A673 (cell line): ENCODE results near the gene GULP1. TPM values are rescaled to one million over a fixed set of nuclear protein-coding genes. Genes with fewer than 3 reads are reported as not detected.

Experiments
- BruUV-seq: library from RNA; stranded (reverse); fragments of 400-500 nt; replicated peaks from 2 replicates; lab custom pipeline; 2021; lab: Mats Ljungman, UMichigan
- CTCF ChIA-PET: fragments of 300-600 bp; sonication (Branson Sonifier 250); formaldehyde crosslinking; loops from one replicate; lab custom pipeline; 2022; ENCODE audit warnings: antibody characterized with exemption; lab: Charles Lee
- POLR2A ChIA-PET: fragments of 300-600 bp; sonication (Branson Sonifier 250); formaldehyde crosslinking; loops from one replicate; lab custom pipeline; 2022; ENCODE audit warnings: antibody characterized with exemption; ENCODE audit not compliant: low non-redundant PET; lab: Charles Lee
- DNase-seq: peaks from one replicate; pipeline ENCODE4 v3.0.0-alpha.2; 2015; ENCODE audit warnings: low spot score
- H3K27ac ChIP-seq: fragments of 200-600 bp; sonication (generic); 2 replicates; pipeline ENCODE4 v1.5.1; 2016; ENCODE audit warnings: mixed run types, low read depth, mild to moderate bottlenecking, mixed read lengths, antibody characterized with exemption, low read length; ENCODE audit not compliant: poor library complexity, severe bottlenecking
- H3K27me3 ChIP-seq: fragments of 200-600 bp; sonication (generic); replicated peaks from 2 replicates; pipeline ENCODE4 v1.6.1; 2017; ENCODE audit warnings: mixed run types, low read depth, mild to moderate bottlenecking, mixed read lengths, antibody characterized with exemption, low read length; ENCODE audit not compliant: insufficient read depth, poor library complexity
- H3K36me3 ChIP-seq: fragments of 200-600 bp; sonication (generic); 2 replicates; pipeline ENCODE4 v1.6.1; 2016; ENCODE audit warnings: mixed run types, mild to moderate bottlenecking, mixed read lengths, antibody characterized with exemption, low read length; ENCODE audit not compliant: insufficient read depth, poor library complexity, severe bottlenecking
- H3K4me1 ChIP-seq: fragments of 200-600 bp; sonication (generic); 2 replicates; pipeline ENCODE4 v1.6.1; 2017; ENCODE audit warnings: mixed run types, mild to moderate bottlenecking, mixed read lengths, antibody characterized with exemption, low read length; ENCODE audit not compliant: insufficient read depth, poor library complexity, severe bottlenecking
- H3K4me3 ChIP-seq: fragments of 200-600 bp; sonication (generic); 2 replicates; pipeline ENCODE4 v1.5.1; 2016; ENCODE audit warnings: low read depth, mixed run types, mild to moderate bottlenecking, mixed read lengths, low read length; ENCODE audit not compliant: poor library complexity, severe bottlenecking
- H3K9me3 ChIP-seq: fragments of 200-600 bp; sonication (generic); 2 replicates; pipeline ENCODE4 v1.6.1; 2016; ENCODE audit warnings: mixed run types, low read depth, mild to moderate bottlenecking, mixed read lengths, antibody characterized with exemption, low read length; ENCODE audit not compliant: poor library complexity, severe bottlenecking
- CTCF ChIP-seq: fragments of 300-800, 200-600 bp; sonication (generic); conservative IDR thresholded peaks from 2 replicates; pipeline ENCODE4 v1.5.1; 2017; ENCODE audit warnings: low read depth, mild to moderate bottlenecking, antibody characterized with exemption, low read length, moderate library complexity, mixed read lengths
- EZH2 ChIP-seq: fragments of 200-600 bp; sonication (generic); IDR thresholded peaks from 2 replicates; pipeline ENCODE4 v1.6.1; 2017; ENCODE audit warnings: borderline replicate concordance, low read depth, mild to moderate bottlenecking, mixed read lengths, antibody characterized with exemption, low read length; ENCODE audit not compliant: poor library complexity, severe bottlenecking
- intact Hi-C: fragments of 100-400 bp; cut with micrococcal nuclease; formaldehyde crosslinking; loops from one replicate; pipeline ENCODE4 v1.10.0; 2022; ENCODE audit not compliant: unreplicated experiment
- total RNA-seq: library from RNA; stranded (reverse); gene quantifications from 2 replicates; pipeline ENCODE4 v1.2.3, GENCODE V29; 2021

Gene GULP1
- total RNA-seq, 1 experiment from 2014 or later: 7.2 TPM

- ChIA-PET CTCF (no interaction called here), POLR2A (no interaction called here)
- H3K9me3 ChIP-seq: no peaks in the 10 kb centered on the region
- no peak overlapping the region for H3K27ac ChIP-seq
- no peaks in the 10 kb centered on the region for H3K36me3 ChIP-seq
- TF ChIP-seq EZH2 (no peak), CTCF (no peak)
- H3K4me3 ChIP-seq: no peak overlapping the region
- no peaks in the 10 kb centered on the region for H3K27me3 ChIP-seq
- DNase-seq: peak; percentile 73
- intact Hi-C loops: no loop called here
- no TSS peak for BruUV-seq
- peaks cover 8% of the 10 kb centered on the region for H3K4me1 ChIP-seq
Measured at GRCh38 chr2:188303363-188304031, 11.8 kb downstream of the GULP1 start.

- no peak for TF ChIP-seq EZH2
- TF ChIP-seq CTCF: no peak
- no peak overlapping the region for H3K27ac ChIP-seq
- H3K4me1 ChIP-seq: peaks cover 8% of the 10 kb centered on the region
- no peaks in the 10 kb centered on the region for H3K36me3 ChIP-seq
- no peak overlapping the region for H3K4me3 ChIP-seq
- no peaks in the 10 kb centered on the region for H3K9me3 ChIP-seq
- intact Hi-C loops: no loop called here
- POLR2A ChIA-PET: no interaction called here
- CTCF ChIA-PET: no interaction called here
- DNase-seq: no peak
- H3K27me3 ChIP-seq: no peaks in the 10 kb centered on the region
- BruUV-seq: no TSS peak
Measured at GRCh38 chr2:188305271-188305670, 13.6 kb downstream of the GULP1 start.

GRCh38 chr2:188306271-188306670 lies 14.6 kb downstream of the GULP1 start:
- no peaks in the 10 kb centered on the region for H3K27me3 ChIP-seq
- intact Hi-C loops: no loop called here
- no TSS peak for BruUV-seq
- no peaks in the 10 kb centered on the region for H3K9me3 ChIP-seq
- no peak overlapping the region for H3K4me3 ChIP-seq
- ChIA-PET POLR2A (no interaction called here), CTCF (no interaction called here)
- H3K36me3 ChIP-seq: no peaks in the 10 kb centered on the region
- no peak for TF ChIP-seq CTCF
- TF ChIP-seq EZH2: no peak
- H3K4me1 ChIP-seq: peaks cover 8% of the 10 kb centered on the region
- no peak for DNase-seq
- H3K27ac ChIP-seq: no peak overlapping the region
